Measurements from ENCODE around the gene NTF3.

The NTF3 gene

GRCh38 chr12:5459051-5459782, 27.3 kb downstream of the NTF3 start:
- no peak for DNase-seq

GRCh38 chr12:5460817-5461216, 28.9 kb downstream of the NTF3 start:
- no peak for DNase-seq

DNA sequence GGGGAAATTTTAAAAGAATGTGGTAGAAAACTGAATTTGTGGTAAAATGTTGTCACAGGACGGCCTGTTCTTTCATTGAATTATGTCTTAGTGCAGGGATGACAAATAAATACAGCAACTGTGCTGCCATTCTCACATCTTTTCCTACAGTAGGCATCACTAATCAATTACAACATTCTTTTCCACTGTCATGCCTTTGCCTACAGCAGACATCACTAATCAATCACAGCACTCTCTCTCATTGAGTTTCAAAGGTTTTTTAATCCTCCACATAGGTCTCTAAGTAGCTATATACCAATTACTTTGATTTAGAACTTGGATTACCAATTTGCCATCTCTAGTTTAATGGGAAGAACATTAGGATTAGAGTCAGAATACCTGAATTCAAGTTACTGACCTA, 30.1 kb downstream of the NTF3 start:
- no peak for DNase-seq

DNA sequence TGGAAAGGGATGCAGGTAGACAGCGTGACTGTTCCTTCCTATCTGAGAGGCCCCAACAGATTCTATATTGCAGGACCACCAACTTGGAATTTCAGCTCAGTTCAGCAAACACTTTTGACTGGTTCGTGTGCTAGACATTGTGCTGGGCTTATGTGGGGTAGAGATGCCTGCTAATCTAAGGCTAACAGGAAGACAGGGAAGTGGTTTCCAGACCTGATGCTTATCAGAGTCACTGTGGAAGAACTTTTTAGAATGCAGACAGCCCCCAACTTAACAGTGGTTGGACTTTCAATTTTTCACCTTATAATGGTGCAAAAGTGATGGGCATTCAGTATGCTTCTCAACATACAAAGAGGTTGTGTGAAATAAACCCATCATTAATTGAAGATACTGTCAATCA, 32.2 kb downstream of the NTF3 start:
- no peak for DNase-seq

- DNase-seq = no peak
Observed at GRCh38 chr12:5465384-5465783, 33.5 kb downstream of the NTF3 start.

GRCh38 chr12:5466521-5466960, 34.6 kb downstream of the NTF3 start:
- no peak for DNase-seq

DNA sequence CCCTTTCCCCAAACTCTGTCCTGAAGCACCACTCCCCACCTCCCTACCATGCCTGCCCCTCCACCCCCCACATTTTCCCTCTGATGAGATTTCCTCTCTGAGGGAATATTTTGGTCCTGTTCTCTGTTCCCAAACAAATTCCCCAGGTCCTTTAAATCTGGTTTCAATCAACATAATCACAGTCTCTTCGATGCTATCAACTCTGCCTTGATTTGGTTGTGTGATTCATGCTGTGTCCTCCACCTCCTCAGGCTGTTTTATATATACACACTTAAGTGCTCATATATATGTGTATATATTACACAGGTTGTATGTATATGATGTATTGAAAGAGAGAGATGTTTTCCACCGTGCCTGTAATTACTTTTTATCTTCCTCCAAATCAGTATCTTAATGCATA, 36.0 kb downstream of the NTF3 start:
- DNase-seq = no peak

DNA sequence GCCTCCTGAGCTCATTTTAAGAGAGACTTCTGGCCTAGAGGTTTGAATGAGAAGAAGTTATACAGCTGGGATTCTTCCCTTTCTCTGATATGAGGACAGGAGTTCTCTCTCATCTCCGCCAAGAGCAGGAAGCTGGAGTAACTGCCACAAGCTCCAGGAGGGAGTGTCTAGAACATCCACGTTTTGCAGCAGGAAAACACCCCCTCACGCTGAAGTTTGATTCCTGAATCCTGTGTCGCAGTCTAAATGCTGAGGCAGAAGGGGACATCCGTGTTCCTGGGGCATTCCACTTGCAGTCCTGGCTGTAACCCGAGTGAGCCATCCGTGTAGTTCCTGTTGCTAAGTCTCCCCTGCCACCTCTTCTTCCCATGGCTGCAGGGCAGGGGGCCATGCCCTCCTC, 38.3 kb downstream of the NTF3 start:
- DNase-seq = no peak

DNA sequence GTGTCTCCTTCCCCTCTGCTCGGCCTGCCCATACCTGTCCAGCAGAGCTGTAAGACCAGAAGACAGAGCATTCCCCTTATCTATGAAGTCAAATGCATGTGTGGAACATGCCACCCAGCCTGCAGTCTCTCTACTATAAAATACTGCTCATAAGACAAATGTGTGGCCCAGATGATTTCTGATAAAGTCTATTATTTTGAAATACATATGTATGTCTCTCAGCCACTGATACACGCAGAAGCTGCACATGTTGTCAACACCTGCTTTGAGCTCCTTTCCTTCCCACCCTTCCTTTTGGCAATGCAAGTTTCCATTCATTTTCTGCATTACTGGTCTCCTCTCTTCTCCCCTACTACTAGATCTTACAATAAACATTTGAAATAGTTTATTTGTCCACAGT, 38.8 kb downstream of the NTF3 start:
- no peak for DNase-seq

DNA sequence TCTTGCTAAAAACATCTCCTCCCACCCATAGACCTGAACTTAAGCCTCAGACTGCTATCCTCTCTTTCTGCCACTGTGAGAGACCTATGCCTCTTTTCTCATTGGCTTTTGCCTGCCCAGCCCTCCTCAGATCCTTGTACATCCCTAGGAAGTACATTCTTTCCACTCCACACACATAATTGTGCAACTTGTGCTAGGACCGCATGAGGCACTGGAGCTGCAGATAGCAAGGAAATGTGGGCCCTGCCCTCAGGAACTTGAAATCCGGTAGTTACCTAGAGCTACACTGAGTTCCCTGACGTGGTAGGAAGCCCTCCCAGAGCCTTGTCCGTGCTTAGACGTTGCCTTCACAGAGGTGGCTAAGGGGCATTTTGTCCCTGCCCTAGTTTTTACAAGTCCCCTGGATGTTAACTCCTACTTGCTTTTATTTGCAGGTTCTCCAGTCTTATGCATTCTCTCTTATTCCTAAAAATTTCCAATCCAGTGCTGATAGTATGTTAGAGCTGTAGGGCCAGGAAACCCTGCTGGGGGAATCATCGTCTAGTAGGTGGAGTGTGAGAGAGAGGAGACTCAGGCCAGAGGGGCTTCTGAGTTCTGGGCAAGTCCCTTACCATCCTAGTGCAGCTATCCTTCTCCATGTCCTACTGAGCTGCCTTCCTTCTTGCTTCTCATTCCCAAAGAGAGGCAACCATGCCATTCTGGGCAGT, 41.3 kb downstream of the NTF3 start:
- DNase-seq = no peak

DNA sequence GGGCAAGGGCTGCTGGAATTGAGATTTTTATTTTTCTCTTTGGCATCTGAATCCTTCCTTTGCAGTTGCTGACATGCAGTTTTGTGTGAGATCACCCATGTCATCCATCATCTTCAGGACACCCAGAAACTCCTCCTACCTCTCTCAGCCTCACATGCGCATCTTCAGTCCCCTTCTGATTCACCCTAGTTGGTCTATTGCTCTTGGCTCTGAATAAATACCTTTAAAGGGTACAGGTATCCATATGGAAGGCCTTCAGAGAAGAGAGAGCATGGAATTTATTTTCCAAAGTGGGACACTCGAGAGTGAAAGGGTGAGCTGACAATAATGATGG, 41.8 kb downstream of the NTF3 start:
- no peak for DNase-seq

DNA sequence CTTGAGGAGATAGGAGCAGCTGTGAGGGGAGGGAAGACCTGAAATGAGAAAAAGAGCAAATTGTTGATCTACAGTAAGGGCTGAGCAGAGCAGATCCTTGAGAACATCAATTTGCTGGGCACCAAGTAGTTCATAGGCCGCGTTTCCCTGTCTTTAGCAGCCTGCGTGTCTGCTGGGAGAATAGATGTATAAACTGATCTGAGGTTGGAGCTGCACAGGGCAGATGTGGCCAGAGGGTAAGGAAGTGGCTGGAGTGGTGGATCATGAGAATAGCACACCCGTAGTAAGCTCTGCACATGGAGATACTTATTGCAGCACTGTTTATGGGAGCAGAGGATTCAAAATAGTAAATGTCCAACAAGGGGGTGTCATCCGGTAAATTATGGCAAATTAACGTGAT, 44.4 kb downstream of the NTF3 start:
- DNase-seq = no peak

- no peak for DNase-seq
Observed at GRCh38 chr12:5478081-5478706, 46.3 kb downstream of the NTF3 start.

GRCh38 chr12:5479761-5480160, 47.9 kb downstream of the NTF3 start:
- no peak for DNase-seq

GRCh38 chr12:5480218-5480937, 48.5 kb downstream of the NTF3 start:
- no peak for DNase-seq

DNA sequence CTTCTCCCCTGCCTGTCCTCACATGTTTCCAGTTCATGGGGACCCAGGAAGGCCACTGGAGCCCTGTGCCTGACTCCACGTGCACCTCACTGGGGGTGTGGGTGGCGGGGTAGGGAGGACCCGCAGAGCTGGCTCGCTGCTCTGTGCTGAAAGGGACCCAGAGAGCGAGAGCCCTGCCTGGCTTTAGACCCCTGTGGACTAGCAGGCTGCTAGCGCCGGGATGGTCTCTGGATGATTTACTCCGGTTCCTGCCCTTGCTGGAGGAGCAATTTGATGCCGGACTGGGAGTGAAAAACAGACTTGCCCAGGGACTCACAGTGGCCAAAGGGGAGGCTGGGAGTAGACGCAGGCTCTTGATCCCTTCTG, 49.0 kb downstream of the NTF3 start:
- DNase-seq = no peak

- no peak for DNase-seq
Observed at GRCh38 chr12:5481645-5482044, 49.7 kb downstream of the NTF3 start.

- DNase-seq = no peak
Observed at GRCh38 chr12:5484426-5484825, 52.5 kb downstream of the NTF3 start.

GRCh38 chr12:5485454-5485853, 53.5 kb downstream of the NTF3 start:
- no peak for DNase-seq

GRCh38 chr12:5487076-5487475, 55.2 kb downstream of the NTF3 start:
- no peak for DNase-seq

GRCh38 chr12:5487948-5488625, 56.2 kb downstream of the NTF3 start:
- no peak for DNase-seq

- DNase-seq = no peak
Observed at GRCh38 chr12:5488626-5488955, 56.7 kb downstream of the NTF3 start.

- DNase-seq = no peak
Observed at GRCh38 chr12:5489017-5489416, 57.1 kb downstream of the NTF3 start.

Measured in stimulated activated CD4-positive, alpha-beta T cell treated with anti-CD3 and anti-CD28 coated beads, Interleukin-15, amount 100 ng/mL, for 24 hours (primary cell).